Panc1 (cell line): ENCODE results near the gene AMIGO2. TPM values are rescaled to one million over a fixed set of nuclear protein-coding genes. Genes with fewer than 3 reads are reported as not detected.

Experiments used
- ATAC-seq: fragments of 200-7000 bp; cut with Tn5 transposase; 2 replicates; pipeline ENCODE4 v1.9.1; 2020; ENCODE audit warnings: mild to moderate bottlenecking, moderate library complexity
- BruUV-seq: library from RNA; stranded (reverse); fragments of 400-500 nt; replicated peaks from 2 replicates; lab custom pipeline; 2021; lab: Mats Ljungman, UMichigan
- CTCF ChIA-PET: fragments of 300-600 bp; sonication (Branson Sonifier 250); formaldehyde crosslinking; loops from one replicate; lab custom pipeline; 2022; ENCODE audit warnings: antibody characterized with exemption; lab: Charles Lee
- POLR2A ChIA-PET: fragments of 300-600 bp; sonication (Branson Sonifier 250); formaldehyde crosslinking; loops from one replicate; lab custom pipeline; 2022; ENCODE audit warnings: antibody characterized with exemption; lab: Charles Lee
- DNase-seq: peaks from one replicate; pipeline ENCODE4 v3.0.0-alpha.2; 2010; ENCODE audit warnings: low read depth, low spot score
- H3K27ac ChIP-seq: 2 replicates; pipeline ENCODE4 v1.5.1; 2011; ENCODE audit warnings: mild to moderate bottlenecking, low read length, inconsistent platforms
- H3K27me3 ChIP-seq: fragments of 200-500 bp; sonication (Bioruptor generic); 2 replicates; pipeline ENCODE4 v1.6.0; 2014; ENCODE audit warnings: low read length, inconsistent platforms; ENCODE audit not compliant: control insufficient read depth, insufficient read depth
- H3K36me3 ChIP-seq: fragments of 200-500 bp; sonication (Bioruptor generic); 2 replicates; pipeline ENCODE4 v1.5.1; 2014; ENCODE audit warnings: inconsistent platforms, mild to moderate bottlenecking, low read length, moderate library complexity; ENCODE audit not compliant: control insufficient read depth, insufficient read depth
- H3K4me1 ChIP-seq: 2 replicates; pipeline ENCODE4 v1.5.1; 2011; ENCODE audit warnings: inconsistent platforms, mild to moderate bottlenecking, low read length, moderate library complexity; ENCODE audit not compliant: control insufficient read depth, insufficient read depth
- H3K4me3 ChIP-seq, 2 experiments: 2 replicates each; pipeline ENCODE4 v1.5.1; 2011 to 2012; ENCODE audit warnings: low read depth in 2 of 2, low read length in 2 of 2, mild to moderate bottlenecking in 2 of 2, inconsistent platforms in 1 of 2, moderate library complexity in 1 of 2
- H3K9me3 ChIP-seq: fragments of 200-500 bp; sonication (Bioruptor generic); 2 replicates; pipeline ENCODE4 v1.5.1; 2014; ENCODE audit warnings: low read depth, mild to moderate bottlenecking, inconsistent platforms, low read length, moderate library complexity; ENCODE audit not compliant: control insufficient read depth, insufficient read depth
- CTCF ChIP-seq: fragments of 450-650 bp; IDR thresholded peaks from 2 replicates; pipeline ENCODE4 v1.5.1; 2017; ENCODE audit warnings: mild to moderate bottlenecking
- POLR2AphosphoS5 ChIP-seq: IDR thresholded peaks from 2 replicates; pipeline ENCODE4 v1.6.1; 2012; ENCODE audit warnings: mild to moderate bottlenecking, low read depth, low read length, moderate library complexity
- REST ChIP-seq, 2 experiments: IDR thresholded peaks; 2 replicates each; pipeline ENCODE4 v1.6.1; 2011 to 2012; ENCODE audit warnings: low read depth in 2 of 2, control low read depth in 1 of 2, low read length in 1 of 2, mild to moderate bottlenecking in 1 of 2, moderate library complexity in 1 of 2; ENCODE audit not compliant: insufficient read depth in 1 of 2
- SIN3A ChIP-seq: IDR thresholded peaks from 2 replicates; pipeline ENCODE4 v1.6.1; 2012; ENCODE audit warnings: low read depth, mild to moderate bottlenecking, low read length, moderate library complexity, borderline replicate concordance; ENCODE audit not compliant: insufficient read depth
- TCF7L2 ChIP-seq: IDR thresholded peaks from 2 replicates; pipeline ENCODE4 v1.6.1; 2011; ENCODE audit warnings: mild to moderate bottlenecking, low read depth, low read length, inconsistent platforms
- in situ Hi-C: cut with HindIII; loops from 2 replicates; pipeline ENCODE4 v1.10.0; 2016; ENCODE audit warnings: low sequenced_read_pairs, low pct_unique_long_range_greater_than_20kb
- intact Hi-C: fragments of 100-400 bp; cut with micrococcal nuclease; formaldehyde crosslinking; loops from one replicate; pipeline ENCODE4 v1.10.0; 2022; ENCODE audit not compliant: unreplicated experiment
- total RNA-seq: library from RNA; stranded (reverse); gene quantifications from one replicate; pipeline ENCODE4 v1.2.1, GENCODE V29; 2021; ENCODE audit not compliant: unreplicated experiment

AMIGO2 gene
- total RNA-seq, 1 experiment from 2014 or later: 21.8 TPM

GRCh38 chr12:47039079-47039478 lies 40.7 kb downstream of the AMIGO2 start:
- CTCF ChIA-PET: no interaction called here

GRCh38 chr12:47038270-47038748 lies 41.5 kb downstream of the AMIGO2 start:
- BruUV-seq: no TSS peak
- H3K27ac ChIP-seq: no peak overlapping the region
- ChIA-PET POLR2A (no interaction called here), CTCF (interaction anchor here (0.5 kb wide), 1 partner anchor 50 kb away, joined by 3 read pairs; no protein-coding TSS in a partner anchor)
- no peaks in the 10 kb centered on the region for H3K4me1 ChIP-seq
- no peaks in the 10 kb centered on the region for H3K27me3 ChIP-seq
- H3K36me3 ChIP-seq: no peaks in the 10 kb centered on the region; the same call in 1 of the 2 replicates
- no peak for TF ChIP-seq TCF7L2
- TF ChIP-seq REST (IDR thresholded peaks at IDR 0.05; ENCODE audit: insufficient read depth in 1 of 2, low read depth in 2 of 2, low read length in 1 of 2): no peak
- no peak for TF ChIP-seq CTCF
- intact Hi-C loops (loop anchor here (10.0 kb wide), 1 partner anchor 646 kb away; no protein-coding TSS in a partner anchor), in situ Hi-C loops (no loop called here)
- no peaks in the 10 kb centered on the region for H3K9me3 ChIP-seq
- no peak overlapping the region for H3K4me3 ChIP-seq
- DNase-seq (no peak), ATAC-seq (no peak)

More at GRCh38 chr12:47039079-47039478, 40.7 kb downstream of the AMIGO2 start:
- TF ChIP-seq TCF7L2 (no peak), POLR2AphosphoS5 (no peak), REST (IDR thresholded peaks at IDR 0.05; ENCODE audit: insufficient read depth in 1 of 2, low read depth in 2 of 2, low read length in 1 of 2) (no peak), SIN3A (no peak)
- no TSS peak for BruUV-seq
- ATAC-seq (no peak), DNase-seq (no peak)
- H3K4me1 ChIP-seq: no peaks in the 10 kb centered on the region
- H3K9me3 ChIP-seq: no peaks in the 10 kb centered on the region
- H3K27me3 ChIP-seq: no peaks in the 10 kb centered on the region
- no peaks in the 10 kb centered on the region; the same call in 1 of the 2 replicates for H3K36me3 ChIP-seq
- in situ Hi-C loops: no loop called here
- no peak overlapping the region for H3K27ac ChIP-seq
- intact Hi-C loops: loop anchor here (10.0 kb wide), 1 partner anchor 646 kb away; no protein-coding TSS in a partner anchor
- POLR2A ChIA-PET: no interaction called here
- H3K4me3 ChIP-seq: no peak overlapping the region
